Left renal cortex interstitium (tissue), 4 donors: ENCODE measurements around the gene CEP128. TPM values are rescaled to one million over a fixed set of nuclear protein-coding genes. Genes with fewer than 3 reads are reported as not detected.

Experiments used
- DNase-seq, 4 donors: peaks; one replicate each; pipeline ENCODE4 v3.0.0-alpha.2; 2013; ENCODE audit warnings: low read depth in 4 of 4, low spot score in 2 of 4, missing footprints in 1 of 4
- polyA plus RNA-seq, 4 donors: library from polyadenylated mRNA; unstranded; fragments of 120-200 nt; gene quantifications; one replicate each; pipeline ENCODE4 v1.2.1, GENCODE V29; 2013; ENCODE audit not compliant: insufficient read length in 4 of 4

CEP128 gene
- polyA plus RNA-seq, 4 donors = 4.9 to 7.8 (median 6.2) TPM

GRCh38 chr14:80698974-80699373 is 242.6 kb downstream of the CEP128 start:
- DNase-seq = no peak

GRCh38 chr14:80695869-80696268 is 245.7 kb downstream of the CEP128 start:
- no peak for DNase-seq

GRCh38 chr14:80692903-80693302 is 248.6 kb downstream of the CEP128 start:
- no peak for DNase-seq

GRCh38 chr14:80681651-80682050 is 259.9 kb downstream of the CEP128 start:
- DNase-seq = no peak

GRCh38 chr14:80679273-80679672 is 262.3 kb downstream of the CEP128 start:
- no peak for DNase-seq

- DNase-seq = no peak
Measured at GRCh38 chr14:80678436-80678835, 263.1 kb downstream of the CEP128 start.

GRCh38 chr14:80669426-80669825 is 272.1 kb downstream of the CEP128 start:
- no peak for DNase-seq

GRCh38 chr14:80664576-80664975 is 277.0 kb downstream of the CEP128 start:
- DNase-seq = no peak

GRCh38 chr14:80663541-80663940 is 278.0 kb downstream of the CEP128 start:
- DNase-seq = no peak

- DNase-seq = no peak
Measured at GRCh38 chr14:80659783-80660182, 281.8 kb downstream of the CEP128 start.

GRCh38 chr14:80658733-80659132 is 282.8 kb downstream of the CEP128 start:
- DNase-seq = no peak

- no peak for DNase-seq
Measured at GRCh38 chr14:80658155-80658554, 283.4 kb downstream of the CEP128 start.

GRCh38 chr14:80653956-80654355 is 287.6 kb downstream of the CEP128 start:
- no peak for DNase-seq

GRCh38 chr14:80645667-80646413 is 295.7 kb downstream of the CEP128 start:
- no peak for DNase-seq

- DNase-seq = no peak
Measured at GRCh38 chr14:80644826-80645225, 296.7 kb downstream of the CEP128 start.

- no peak for DNase-seq
Measured at GRCh38 chr14:80638620-80639515, 302.7 kb downstream of the CEP128 start.

GRCh38 chr14:80637756-80638619 is 303.6 kb downstream of the CEP128 start:
- no peak for DNase-seq

- no peak for DNase-seq
Measured at GRCh38 chr14:80636071-80636470, 305.5 kb downstream of the CEP128 start.

GRCh38 chr14:80634106-80634758 is 307.3 kb downstream of the CEP128 start:
- no peak for DNase-seq

GRCh38 chr14:80629606-80630005 is 311.9 kb downstream of the CEP128 start:
- DNase-seq = no peak
